Myocyte (in vitro differentiated cells): ENCODE data around the gene SSTR5. TPM values are rescaled to one million over a fixed set of nuclear protein-coding genes. Genes with fewer than 3 reads are reported as not detected.

Source experiments
- DNase-seq: peaks from one replicate; pipeline ENCODE4 v3.0.0-alpha.2; 2012; ENCODE audit warnings: low read depth
- total RNA-seq: library from RNA; depleted of rRNA; stranded (reverse); fragments of >200 nt; gene quantifications from 2 replicates; pipeline ENCODE4 v1.2.3, GENCODE V29; 2014

The SSTR5 gene
- total RNA-seq, 1 donor from 2014 or later = 0.29 TPM

GRCh38 chr16:1038932-1039331, 33.6 kb upstream of the SSTR5 start:
- DNase-seq = no peak

- DNase-seq = no peak
Measured at GRCh38 chr16:1039762-1040161, 32.8 kb upstream of the SSTR5 start.

- no peak for DNase-seq
Measured at GRCh38 chr16:1040346-1040745, 32.2 kb upstream of the SSTR5 start.

GRCh38 chr16:1042049-1042744, 30.4 kb upstream of the SSTR5 start:
- no peak for DNase-seq

GRCh38 chr16:1042866-1043265, 29.7 kb upstream of the SSTR5 start:
- no peak for DNase-seq

GRCh38 chr16:1043881-1044451, 28.6 kb upstream of the SSTR5 start:
- DNase-seq = no peak

- DNase-seq = no peak
Measured at GRCh38 chr16:1044460-1045309, 27.9 kb upstream of the SSTR5 start.

GRCh38 chr16:1045310-1045992, 27.1 kb upstream of the SSTR5 start:
- no peak for DNase-seq

- DNase-seq = no peak
Measured at GRCh38 chr16:1045993-1046911, 26.3 kb upstream of the SSTR5 start.

- DNase-seq = no peak
Measured at GRCh38 chr16:1047123-1047522, 25.4 kb upstream of the SSTR5 start.

- no peak for DNase-seq
Measured at GRCh38 chr16:1047801-1048200, 24.7 kb upstream of the SSTR5 start.

- peak; percentile 87 for DNase-seq
Measured at GRCh38 chr16:1048442-1049112, 24.0 kb upstream of the SSTR5 start.

- no peak for DNase-seq
Measured at GRCh38 chr16:1049113-1049975, 23.2 kb upstream of the SSTR5 start.

- DNase-seq = no peak
Measured at GRCh38 chr16:1049976-1050247, 22.6 kb upstream of the SSTR5 start.

- DNase-seq = no peak
Measured at GRCh38 chr16:1050516-1050915, 22.0 kb upstream of the SSTR5 start.

- no peak for DNase-seq
Measured at GRCh38 chr16:1050921-1051320, 21.6 kb upstream of the SSTR5 start.

GRCh38 chr16:1051446-1051845, 21.1 kb upstream of the SSTR5 start:
- no peak for DNase-seq

- no peak for DNase-seq
Measured at GRCh38 chr16:1052721-1053120, 19.8 kb upstream of the SSTR5 start.

- DNase-seq = peak; percentile 95
Measured at GRCh38 chr16:1053121-1053521, 19.4 kb upstream of the SSTR5 start.
